SK-N-SH treated with all-trans-retinoic acid at 6 μM for 48 hours (cell line): ENCODE measurements around the gene CCNJL.

Source experiments
- ATAC-seq: fragments of 200-7000 bp; cut with Tn5 transposase; 3 replicates; pipeline ENCODE4 v1.9.1; 2020; ENCODE audit warnings: mild to moderate bottlenecking, moderate library complexity
- ARNTL ChIP-seq: fragments of 450-650 bp; formaldehyde crosslinking; IDR thresholded peaks from 2 replicates; pipeline ENCODE4 v1.5.0; 2020; ENCODE audit warnings: low read depth, mild to moderate bottlenecking, moderate library complexity, borderline replicate concordance
- BACH2 ChIP-seq: fragments of 250-450 bp; sonication (Bioruptor Pico); IDR thresholded peaks from 2 replicates; pipeline ENCODE4 v1.9.0; 2021; ENCODE audit warnings: mild to moderate bottlenecking, borderline replicate concordance
- CREB5 ChIP-seq: fragments of 250-450 bp; sonication (Bioruptor Pico); IDR thresholded peaks from 2 replicates; pipeline ENCODE4 v1.5.1; 2020; ENCODE audit warnings: low read depth, mild to moderate bottlenecking, moderate library complexity
- CSDC2 ChIP-seq: fragments of 250-450 bp; sonication (Bioruptor Pico); IDR thresholded peaks from 2 replicates; pipeline ENCODE4 v1.5.0; 2020; ENCODE audit warnings: mild to moderate bottlenecking, moderate library complexity
- CSRNP3 ChIP-seq: fragments of 250-450 bp; sonication (Bioruptor Pico); IDR thresholded peaks from 2 replicates; pipeline ENCODE4 v1.5.1; 2021; ENCODE audit warnings: mild to moderate bottlenecking, moderate library complexity
- ESRRG ChIP-seq: fragments of 250-450 bp; sonication (Bioruptor Pico); IDR thresholded peaks from 2 replicates; pipeline ENCODE4 v1.6.1; 2021; ENCODE audit warnings: mild to moderate bottlenecking
- GLIS3 ChIP-seq: fragments of 250-450 bp; sonication (Bioruptor Pico); IDR thresholded peaks from 2 replicates; pipeline ENCODE4 v1.5.0; 2020; ENCODE audit warnings: mild to moderate bottlenecking, moderate library complexity
- ISL1 ChIP-seq: fragments of 250-450 bp; sonication (Bioruptor Pico); IDR thresholded peaks from 2 replicates; pipeline ENCODE4 v2.1.2; 2022; ENCODE audit warnings: mild to moderate bottlenecking, moderate library complexity
- OSR1 ChIP-seq: fragments of 250-450 bp; sonication (Bioruptor Pico); IDR thresholded peaks from 2 replicates; pipeline ENCODE4 v1.8.0; 2022; ENCODE audit warnings: moderate library complexity, mild to moderate bottlenecking, inconsistent platforms
- PATZ1 ChIP-seq: fragments of 250-450 bp; sonication (Bioruptor Pico); IDR thresholded peaks from 2 replicates; pipeline ENCODE4 v1.8.0; 2020; ENCODE audit warnings: mild to moderate bottlenecking, moderate library complexity, borderline replicate concordance
- PPARA ChIP-seq: fragments of 250-450 bp; sonication (Bioruptor Pico); IDR thresholded peaks from 2 replicates; pipeline ENCODE4 v1.5.0; 2020; ENCODE audit warnings: mild to moderate bottlenecking, borderline replicate concordance
- RARB ChIP-seq: fragments of 250-450 bp; sonication (Bioruptor Pico); IDR thresholded peaks from 2 replicates; pipeline ENCODE4 v1.8.0; 2021; ENCODE audit warnings: mild to moderate bottlenecking, moderate library complexity
- SNAI2 ChIP-seq: fragments of 250-450 bp; sonication (Bioruptor Pico); IDR thresholded peaks from 2 replicates; pipeline ENCODE4 v1.5.0; 2020; ENCODE audit warnings: mild to moderate bottlenecking, moderate library complexity
- TCF4 ChIP-seq: fragments of 250-450 bp; sonication (Bioruptor Pico); IDR thresholded peaks from 2 replicates; pipeline ENCODE4 v1.8.0; 2021; ENCODE audit warnings: mild to moderate bottlenecking, moderate library complexity, borderline replicate concordance
- TOX ChIP-seq: fragments of 250-450 bp; sonication (Bioruptor Pico); IDR thresholded peaks from 2 replicates; pipeline ENCODE4 v1.8.0; 2021; ENCODE audit warnings: mild to moderate bottlenecking, moderate library complexity, borderline replicate concordance
- TSHZ2 ChIP-seq: fragments of 250-450 bp; sonication (Bioruptor Pico); IDR thresholded peaks from 2 replicates; pipeline ENCODE4 v1.5.0; 2020; ENCODE audit warnings: mild to moderate bottlenecking, moderate library complexity
- ZC3H10 ChIP-seq: fragments of 250-450 bp; sonication (Bioruptor Pico); IDR thresholded peaks from 2 replicates; pipeline ENCODE4 v1.5.1; 2021; ENCODE audit warnings: mild to moderate bottlenecking, moderate library complexity
- ZFP3 ChIP-seq: fragments of 250-450 bp; sonication (Bioruptor Pico); IDR thresholded peaks from 2 replicates; pipeline ENCODE4 v1.5.0; 2020; ENCODE audit warnings: mild to moderate bottlenecking, moderate library complexity
- ZFP30 ChIP-seq: fragments of 450-650 bp; formaldehyde crosslinking; IDR thresholded peaks from 2 replicates; pipeline ENCODE4 v1.5.0; 2022; ENCODE audit warnings: mild to moderate bottlenecking, moderate library complexity
- ZNF565 ChIP-seq: fragments of 450-650 bp; formaldehyde crosslinking; conservative IDR thresholded peaks from 2 replicates; pipeline ENCODE4 v1.5.0; 2020; ENCODE audit warnings: low read depth, mild to moderate bottlenecking, moderate library complexity
- ZNF70 ChIP-seq: fragments of 450-650 bp; formaldehyde crosslinking; IDR thresholded peaks from 2 replicates; pipeline ENCODE4 v1.5.0; 2020; ENCODE audit warnings: mild to moderate bottlenecking, moderate library complexity
- ZNF8 ChIP-seq: fragments of 450-650 bp; formaldehyde crosslinking; IDR thresholded peaks from 2 replicates; pipeline ENCODE4 v1.5.0; 2020; ENCODE audit warnings: mild to moderate bottlenecking, moderate library complexity
- TF ChIP-seq, protein P1 (sequence below): fragments of 250-450 bp; sonication (Bioruptor Pico); IDR thresholded peaks from 2 replicates; pipeline ENCODE4 v1.8.0; 2021; ENCODE audit warnings: low read depth, mild to moderate bottlenecking, moderate library complexity, borderline replicate concordance

The CCNJL gene

DNA sequence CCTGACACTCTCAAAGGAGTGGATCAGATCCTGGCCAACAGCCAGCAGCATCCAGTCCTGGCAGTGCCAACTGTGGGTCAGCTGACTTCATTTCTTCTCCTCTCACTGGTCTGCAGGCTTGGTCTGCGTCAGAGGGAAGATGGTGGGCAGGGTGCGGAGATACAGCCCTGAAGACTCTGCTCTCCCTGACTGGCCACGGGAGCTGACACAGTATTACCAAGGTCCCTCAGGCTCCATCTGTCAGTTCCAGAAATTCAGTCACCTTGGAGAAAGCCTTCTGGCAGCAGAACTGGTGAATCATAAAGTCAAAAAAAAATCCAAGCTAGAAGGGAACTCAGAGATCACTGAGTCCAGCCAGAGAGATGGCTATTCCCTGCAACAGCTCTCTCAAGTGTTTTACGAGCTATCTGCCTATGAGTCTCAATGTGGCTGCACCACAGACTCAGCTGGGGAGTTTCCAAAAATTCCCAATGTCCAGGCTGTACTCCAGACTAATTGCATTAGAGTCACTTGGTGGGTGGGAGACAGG, 30.1 kb upstream of the CCNJL start:
- ATAC-seq = no peak
- no peak for TF ChIP-seq RARB (CRISPR knock-in tag)
- TF ChIP-seq CREB5 (CRISPR knock-in tag) = no peak
- no peak for TF ChIP-seq ZFP3 (CRISPR knock-in tag)
- TF ChIP-seq GLIS3 (CRISPR knock-in tag) = no peak
- TF ChIP-seq ISL1 (CRISPR knock-in tag) = no peak
- TF ChIP-seq, protein P1, sequence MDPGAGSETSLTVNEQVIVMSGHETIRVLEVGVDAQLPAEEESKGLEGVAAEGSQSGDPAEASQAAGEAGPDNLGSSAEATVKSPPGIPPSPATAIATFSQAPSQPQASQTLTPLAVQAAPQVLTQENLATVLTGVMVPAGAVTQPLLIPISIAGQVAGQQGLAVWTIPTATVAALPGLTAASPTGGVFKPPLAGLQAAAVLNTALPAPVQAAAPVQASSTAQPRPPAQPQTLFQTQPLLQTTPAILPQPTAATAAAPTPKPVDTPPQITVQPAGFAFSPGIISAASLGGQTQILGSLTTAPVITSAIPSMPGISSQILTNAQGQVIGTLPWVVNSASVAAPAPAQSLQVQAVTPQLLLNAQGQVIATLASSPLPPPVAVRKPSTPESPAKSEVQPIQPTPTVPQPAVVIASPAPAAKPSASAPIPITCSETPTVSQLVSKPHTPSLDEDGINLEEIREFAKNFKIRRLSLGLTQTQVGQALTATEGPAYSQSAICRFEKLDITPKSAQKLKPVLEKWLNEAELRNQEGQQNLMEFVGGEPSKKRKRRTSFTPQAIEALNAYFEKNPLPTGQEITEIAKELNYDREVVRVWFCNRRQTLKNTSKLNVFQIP = no peak
- no peak for TF ChIP-seq CSDC2 (CRISPR knock-in tag)
- no peak for TF ChIP-seq TOX (CRISPR knock-in tag)
- no peak for TF ChIP-seq ZNF565
- TF ChIP-seq ZFP30 (CRISPR knock-in tag) = no peak
- no peak for TF ChIP-seq ZNF8
- no peak for TF ChIP-seq TCF4 (CRISPR knock-in tag)
- no peak for TF ChIP-seq BACH2 (CRISPR knock-in tag)
- TF ChIP-seq CSRNP3 = no peak
- TF ChIP-seq TSHZ2 (CRISPR knock-in tag) = no peak
- no peak for TF ChIP-seq ARNTL
- no peak for TF ChIP-seq ESRRG
- TF ChIP-seq ZC3H10 (CRISPR knock-in tag) = no peak
- TF ChIP-seq OSR1 (CRISPR knock-in tag) = no peak

DNA sequence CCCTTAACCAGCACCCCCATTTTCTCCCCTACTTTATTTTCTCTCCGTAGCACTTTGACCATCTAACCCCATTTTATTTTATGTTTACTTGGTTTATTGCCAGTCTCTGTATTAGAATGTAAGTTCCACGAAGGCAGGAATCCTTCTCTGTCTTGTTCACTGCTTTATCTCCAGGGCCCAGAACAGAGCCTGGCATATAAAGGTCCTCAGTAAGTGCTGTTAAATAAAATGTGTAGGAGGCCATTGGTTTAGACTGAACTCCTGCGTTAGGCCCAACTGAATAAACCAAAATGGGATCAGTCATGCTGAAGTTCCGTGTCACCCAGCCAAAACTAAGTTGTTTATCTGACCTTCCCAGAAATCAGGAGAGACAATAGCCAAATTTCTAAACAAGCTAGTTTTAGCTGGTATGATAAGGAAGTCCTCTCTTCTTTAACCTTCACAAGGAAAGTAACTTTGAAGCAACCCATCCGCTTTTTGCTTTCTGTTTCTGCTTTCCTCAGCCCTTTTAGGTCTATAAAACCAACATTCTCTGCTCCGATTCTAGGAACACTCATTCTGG, 29.0 kb upstream of the CCNJL start:
- no peak for ATAC-seq
- no peak for TF ChIP-seq TSHZ2 (CRISPR knock-in tag)
- no peak for TF ChIP-seq ZNF8
- no peak for TF ChIP-seq ESRRG
- no peak for TF ChIP-seq ZC3H10 (CRISPR knock-in tag)
- no peak for TF ChIP-seq ZFP30 (CRISPR knock-in tag)
- TF ChIP-seq ZNF70 (CRISPR knock-in tag) = no peak
- no peak for TF ChIP-seq PPARA (CRISPR knock-in tag)
- no peak for TF ChIP-seq CSRNP3
- no peak for TF ChIP-seq OSR1 (CRISPR knock-in tag)
- no peak for TF ChIP-seq ARNTL
- no peak for TF ChIP-seq GLIS3 (CRISPR knock-in tag)
- TF ChIP-seq CREB5 (CRISPR knock-in tag) = no peak
- TF ChIP-seq CSDC2 (CRISPR knock-in tag) = no peak
- TF ChIP-seq SNAI2 (CRISPR knock-in tag) = no peak
- TF ChIP-seq PATZ1 (CRISPR knock-in tag) = no peak
- TF ChIP-seq RARB (CRISPR knock-in tag) = no peak
- TF ChIP-seq ZNF565 = no peak
